SIG-M5 (cell line): Measurements from ENCODE around the gene OSBPL9.
"Not testable (repeated sequence)": the region's sequence is repeated elsewhere in the genome, so short reads cannot be mapped to it uniquely, and the experiment has no call there.

ENCODE experiments used
- DNase-seq: peaks from one replicate; lab custom pipeline; 2025; lab: John Stamatoyannopoulos, UW

The OSBPL9 gene

GRCh38 chr1:51666478-51666877, 49.6 kb downstream of the OSBPL9 start:
- no peak for DNase-seq

GRCh38 chr1:51667561-51667960, 50.7 kb downstream of the OSBPL9 start:
- DNase-seq = no peak

GRCh38 chr1:51669272-51669671, 52.4 kb downstream of the OSBPL9 start:
- DNase-seq = no peak

GRCh38 chr1:51669816-51670215, 52.9 kb downstream of the OSBPL9 start:
- DNase-seq = no peak

GRCh38 chr1:51671527-51672325, 54.8 kb downstream of the OSBPL9 start:
- DNase-seq = no peak

- no peak for DNase-seq
Observed at GRCh38 chr1:51673279-51673678, 56.4 kb downstream of the OSBPL9 start.

- DNase-seq = no peak
Observed at GRCh38 chr1:51675177-51675780, 58.4 kb downstream of the OSBPL9 start.

GRCh38 chr1:51679435-51679834, 62.5 kb downstream of the OSBPL9 start:
- no peak for DNase-seq

GRCh38 chr1:51684776-51685175, 67.9 kb downstream of the OSBPL9 start:
- no peak for DNase-seq

- no peak for DNase-seq
Observed at GRCh38 chr1:51686450-51686849, 69.6 kb downstream of the OSBPL9 start.

GRCh38 chr1:51689075-51689440, 72.2 kb downstream of the OSBPL9 start:
- DNase-seq = no peak

- no peak for DNase-seq
Observed at GRCh38 chr1:51689643-51690042, 72.8 kb downstream of the OSBPL9 start.

- DNase-seq = no peak
Observed at GRCh38 chr1:51690285-51690961, 73.5 kb downstream of the OSBPL9 start.

- DNase-seq = no peak
Observed at GRCh38 chr1:51691920-51692319, 75.0 kb downstream of the OSBPL9 start.

GRCh38 chr1:51693419-51694155, 76.7 kb downstream of the OSBPL9 start:
- DNase-seq = no peak

- no peak for DNase-seq
Observed at GRCh38 chr1:51697166-51697565, 80.3 kb downstream of the OSBPL9 start.

- DNase-seq = no peak
Observed at GRCh38 chr1:51699391-51699790, 82.5 kb downstream of the OSBPL9 start.

- DNase-seq = not testable (repeated sequence)
Observed at GRCh38 chr1:51701782-51702181, 84.9 kb downstream of the OSBPL9 start.

GRCh38 chr1:51702220-51702619, 85.3 kb downstream of the OSBPL9 start:
- not testable (repeated sequence) for DNase-seq

- no peak for DNase-seq
Observed at GRCh38 chr1:51705035-51705434, 88.1 kb downstream of the OSBPL9 start.

GRCh38 chr1:51708911-51709760, 92.2 kb downstream of the OSBPL9 start:
- DNase-seq = no peak

GRCh38 chr1:51709951-51710350, 93.1 kb downstream of the OSBPL9 start:
- DNase-seq = no peak
